ENCODE results near the gene TMEM87A. TPM values are rescaled to one million over a fixed set of nuclear protein-coding genes. Genes with fewer than 3 reads are reported as not detected.

The TMEM87A gene
- total RNA-seq, 4 donors from 2014 or later = 70.6 to 104 (median 83.5) TPM

DNA sequence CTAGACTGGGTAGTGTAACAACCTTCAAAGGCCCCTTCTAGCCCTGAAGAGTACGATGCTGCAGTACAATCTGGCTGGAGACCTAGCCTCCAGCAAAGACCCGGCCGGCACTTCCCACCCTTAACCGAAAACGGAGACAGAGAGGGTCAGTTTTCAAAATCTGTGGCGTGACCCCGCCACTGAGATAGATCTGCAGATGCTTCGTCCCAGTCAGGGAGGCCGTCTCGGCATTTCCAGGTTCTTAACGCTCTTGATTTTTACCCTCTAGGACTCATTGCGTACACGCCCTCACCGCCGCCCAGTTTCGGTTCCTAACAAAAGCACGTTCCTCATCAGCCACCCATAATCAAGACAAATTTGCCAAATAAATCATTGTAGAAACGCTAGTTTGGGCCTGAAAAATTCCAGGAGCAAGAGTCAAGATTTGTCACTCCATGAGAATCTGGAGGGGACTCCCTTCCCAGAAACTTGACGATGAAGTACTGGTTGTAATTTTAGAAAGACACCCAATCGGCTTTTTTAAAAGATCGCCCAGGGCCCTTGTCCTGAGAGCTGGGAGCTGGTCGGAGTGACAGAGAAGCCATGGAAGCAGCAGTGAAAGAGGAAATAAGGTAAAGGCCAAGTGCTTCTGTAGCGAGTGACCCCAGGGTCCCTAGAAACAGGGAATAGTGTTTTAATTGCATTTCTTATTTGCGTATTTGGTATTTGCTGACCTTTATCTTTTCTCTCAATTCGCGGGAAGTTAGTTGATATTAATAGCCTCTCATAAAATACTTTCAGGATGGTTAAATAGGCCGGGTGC is 868 bp upstream of the TMEM87A start:
- H3K4me1 ChIP-seq = peaks cover 43% of the 10 kb centered on the region
- DNase-seq (ENCODE audit: low spot score in 2 of 2) = peak; percentile 84 to 90
- WGBS = 2% methylated on average over 27 of the region's 27 CpGs
- peak overlapping the region; percentile 100 for H3K27ac ChIP-seq
- peak overlapping the region; percentile 80 for H3K4me3 ChIP-seq
- peaks cover 6% of the 10 kb centered on the region for H3K36me3 ChIP-seq
- TF ChIP-seq POLR2AphosphoS5 (IDR thresholded peaks at IDR 0.05) (no peak), EP300 (IDR thresholded peaks at IDR 0.05) (no peak), POLR2A (IDR thresholded peaks at IDR 0.05) (peak in 1 of 2 donors; percentile 6)
- TF ChIP-seq, protein P1, sequence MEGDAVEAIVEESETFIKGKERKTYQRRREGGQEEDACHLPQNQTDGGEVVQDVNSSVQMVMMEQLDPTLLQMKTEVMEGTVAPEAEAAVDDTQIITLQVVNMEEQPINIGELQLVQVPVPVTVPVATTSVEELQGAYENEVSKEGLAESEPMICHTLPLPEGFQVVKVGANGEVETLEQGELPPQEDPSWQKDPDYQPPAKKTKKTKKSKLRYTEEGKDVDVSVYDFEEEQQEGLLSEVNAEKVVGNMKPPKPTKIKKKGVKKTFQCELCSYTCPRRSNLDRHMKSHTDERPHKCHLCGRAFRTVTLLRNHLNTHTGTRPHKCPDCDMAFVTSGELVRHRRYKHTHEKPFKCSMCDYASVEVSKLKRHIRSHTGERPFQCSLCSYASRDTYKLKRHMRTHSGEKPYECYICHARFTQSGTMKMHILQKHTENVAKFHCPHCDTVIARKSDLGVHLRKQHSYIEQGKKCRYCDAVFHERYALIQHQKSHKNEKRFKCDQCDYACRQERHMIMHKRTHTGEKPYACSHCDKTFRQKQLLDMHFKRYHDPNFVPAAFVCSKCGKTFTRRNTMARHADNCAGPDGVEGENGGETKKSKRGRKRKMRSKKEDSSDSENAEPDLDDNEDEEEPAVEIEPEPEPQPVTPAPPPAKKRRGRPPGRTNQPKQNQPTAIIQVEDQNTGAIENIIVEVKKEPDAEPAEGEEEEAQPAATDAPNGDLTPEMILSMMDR (IDR thresholded peaks at IDR 0.05) = no peak
- H3K27me3 ChIP-seq = no peaks in the 10 kb centered on the region
- H3K9me3 ChIP-seq = no peaks in the 10 kb centered on the region

DNA sequence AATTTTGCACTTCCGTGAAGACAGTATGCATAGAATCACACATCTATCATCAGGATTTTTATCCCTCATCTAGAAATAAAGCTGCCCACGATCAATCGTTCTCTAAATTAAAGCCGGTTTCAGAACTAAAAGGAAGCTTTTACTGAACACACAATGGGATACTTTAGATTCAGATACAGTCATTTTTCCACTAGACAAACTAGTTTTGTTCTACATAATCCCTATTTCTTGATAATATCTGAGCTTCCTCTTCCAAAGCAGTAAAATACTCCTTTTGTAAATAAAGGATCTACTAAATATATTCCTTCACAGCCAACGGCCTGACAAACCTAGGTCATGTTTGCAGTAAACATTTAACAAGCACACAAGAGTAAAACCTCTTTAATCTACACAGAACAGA is 2.2 kb downstream of the TMEM87A start:
- no peak for DNase-seq (ENCODE audit: low spot score in 2 of 2)
- 42% methylated on average over 5 of the region's 5 CpGs for WGBS
- no peak for TF ChIP-seq POLR2AphosphoS5 (IDR thresholded peaks at IDR 0.05)
- TF ChIP-seq POLR2A (IDR thresholded peaks at IDR 0.05) = no peak
- no peak for TF ChIP-seq EP300 (IDR thresholded peaks at IDR 0.05)
- TF ChIP-seq, protein P1 (IDR thresholded peaks at IDR 0.05) = no peak
- H3K27me3 ChIP-seq = no peaks in the 10 kb centered on the region
- H3K27ac ChIP-seq = no peak overlapping the region
- H3K36me3 ChIP-seq = peaks cover 23% of the 10 kb centered on the region
- H3K9me3 ChIP-seq = no peaks in the 10 kb centered on the region
- H3K4me1 ChIP-seq = peaks cover 40% of the 10 kb centered on the region
- peak overlapping the region; percentile 20 for H3K4me3 ChIP-seq

DNA sequence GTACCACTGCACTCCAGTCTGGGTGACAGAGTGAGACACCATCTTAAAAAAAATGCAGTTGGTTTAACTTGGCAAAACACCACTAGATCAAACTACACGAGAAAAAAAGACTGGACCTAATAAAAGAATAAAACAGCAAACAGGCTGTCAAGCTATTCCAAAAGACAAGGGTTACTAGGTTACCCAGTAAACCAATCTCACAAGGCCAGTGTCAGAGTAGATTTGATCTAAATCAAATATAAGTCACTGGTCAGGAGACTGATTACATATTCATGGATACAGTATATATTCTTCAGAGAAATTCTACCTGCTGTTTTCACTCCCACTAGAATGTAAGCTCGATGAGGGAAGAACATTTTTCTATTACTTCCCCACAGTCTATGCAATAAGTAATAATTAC is 2.7 kb downstream of the TMEM87A start:
- Histone ChIP-seq H3K4me1 (peaks cover 36% of the 10 kb centered on the region), H3K4me3 (peak overlapping the region; percentile 20), H3K36me3 (peaks cover 28% of the 10 kb centered on the region), H3K9me3 (no peaks in the 10 kb centered on the region), H3K27me3 (no peaks in the 10 kb centered on the region), H3K27ac (no peak overlapping the region)
- WGBS = 44% methylated on average over 2 of the region's 2 CpGs
- DNase-seq (ENCODE audit: low spot score in 2 of 2) = no peak
- TF ChIP-seq, protein P1 (IDR thresholded peaks at IDR 0.05) = no peak
- TF ChIP-seq POLR2A (IDR thresholded peaks at IDR 0.05) (no peak), POLR2AphosphoS5 (IDR thresholded peaks at IDR 0.05) (no peak), EP300 (IDR thresholded peaks at IDR 0.05) (no peak)

DNA sequence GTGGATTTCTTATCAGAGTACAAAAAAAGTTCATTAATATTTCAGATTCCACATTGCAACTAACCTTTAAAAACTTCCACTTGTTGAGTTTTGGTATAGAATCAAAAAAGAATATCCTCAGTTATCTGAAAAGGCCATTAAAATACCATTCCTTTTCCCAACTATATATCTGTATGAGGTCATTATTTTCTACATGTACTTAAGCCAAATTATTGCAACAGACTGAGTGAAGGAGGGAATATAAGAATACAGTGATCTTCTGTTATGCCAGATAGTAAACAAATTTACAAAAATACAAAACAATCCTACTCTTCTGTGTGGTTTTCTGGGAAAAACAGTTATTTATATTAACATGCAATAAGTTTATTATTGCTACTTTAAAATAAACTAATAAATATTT is 5.9 kb downstream of the TMEM87A start:
- no peak for DNase-seq (ENCODE audit: low spot score in 2 of 2)
- Histone ChIP-seq H3K9me3 (no peaks in the 10 kb centered on the region), H3K36me3 (peaks cover 57% of the 10 kb centered on the region), H3K27ac (no peak overlapping the region), H3K27me3 (no peaks in the 10 kb centered on the region), H3K4me3 (no peak overlapping the region), H3K4me1 (peaks cover 21% of the 10 kb centered on the region)
- TF ChIP-seq, protein P1 (IDR thresholded peaks at IDR 0.05) = no peak
- TF ChIP-seq EP300 (IDR thresholded peaks at IDR 0.05) (no peak), POLR2A (IDR thresholded peaks at IDR 0.05) (no peak), POLR2AphosphoS5 (IDR thresholded peaks at IDR 0.05) (no peak)

DNA sequence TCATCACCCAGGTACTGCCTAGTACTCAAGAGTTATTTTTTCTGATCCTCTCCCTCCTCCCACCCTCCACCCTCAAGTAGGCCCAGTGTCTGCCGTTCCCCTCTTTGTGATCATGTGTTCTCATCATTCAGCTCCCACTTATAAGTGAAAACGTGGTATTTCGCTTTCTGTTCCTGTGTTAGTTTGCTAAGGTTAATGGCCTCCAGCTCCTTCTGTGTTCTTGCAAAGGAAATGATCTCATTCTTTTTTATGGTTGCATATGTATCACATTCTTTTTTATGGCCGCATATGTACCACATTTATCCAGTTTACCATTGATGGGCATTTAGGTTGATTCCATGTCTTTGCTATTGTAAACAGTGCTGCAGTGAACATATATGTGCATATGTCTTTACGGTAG is 8.4 kb downstream of the TMEM87A start:
- H3K4me3 ChIP-seq = no peak overlapping the region
- 76% methylated on average over 5 of the region's 5 CpGs for WGBS
- DNase-seq (ENCODE audit: low spot score in 2 of 2) = no peak
- no peaks in the 10 kb centered on the region for H3K4me1 ChIP-seq
- TF ChIP-seq EP300 (IDR thresholded peaks at IDR 0.05) (no peak), POLR2AphosphoS5 (IDR thresholded peaks at IDR 0.05) (no peak), POLR2A (IDR thresholded peaks at IDR 0.05) (no peak)
- TF ChIP-seq, protein P1 (IDR thresholded peaks at IDR 0.05) = no peak
- no peaks in the 10 kb centered on the region for H3K9me3 ChIP-seq
- no peak overlapping the region for H3K27ac ChIP-seq
- H3K27me3 ChIP-seq = no peaks in the 10 kb centered on the region
- peaks cover 82% of the 10 kb centered on the region for H3K36me3 ChIP-seq

Data from suprapubic skin (tissue), 4 donors.